Measurements from ENCODE around the gene RCBTB2. TPM values are rescaled to one million over a fixed set of nuclear protein-coding genes. Genes with fewer than 3 reads are reported as not detected.

Gene RCBTB2
- total RNA-seq, 1 donor from 2014 or later = 20.1 TPM

GRCh38 chr13:48532256-48532505 lies 699 bp downstream of the RCBTB2 start:
- no peaks in the 10 kb centered on the region for H3K27me3 ChIP-seq (ENCODE audit: low read depth)
- no peak for TF ChIP-seq CTCF (IDR thresholded peaks at IDR 0.05)
- peak overlapping the region; percentile 76 for H3K4me3 ChIP-seq
- ATAC-seq = peak; percentile 14 to 48
- DNase-seq = no peak
- no peaks in the 10 kb centered on the region for H3K36me3 ChIP-seq
- peaks cover 34% of the 10 kb centered on the region for H3K4me1 ChIP-seq
- intact Hi-C loops (cut with DNase I) = no loop called here
- H3K27ac ChIP-seq = peak overlapping the region; percentile 98
- no peaks in the 10 kb centered on the region for H3K9me3 ChIP-seq

GRCh38 chr13:48531416-48532255 lies 1.2 kb downstream of the RCBTB2 start:
- no peaks in the 10 kb centered on the region for H3K9me3 ChIP-seq
- H3K4me1 ChIP-seq = peaks cover 34% of the 10 kb centered on the region
- peak overlapping the region; percentile 98 for H3K27ac ChIP-seq
- ATAC-seq (peak in 1 of 2 donors; percentile 1), DNase-seq (no peak)
- no peak for TF ChIP-seq CTCF (IDR thresholded peaks at IDR 0.05)
- intact Hi-C loops (cut with DNase I) = no loop called here
- H3K27me3 ChIP-seq (ENCODE audit: low read depth) = no peaks in the 10 kb centered on the region
- H3K4me3 ChIP-seq = peak overlapping the region; percentile 76
- no peaks in the 10 kb centered on the region for H3K36me3 ChIP-seq

- intact Hi-C loops (cut with DNase I) = no loop called here
- H3K4me3 ChIP-seq = no peak overlapping the region
- H3K36me3 ChIP-seq = no peaks in the 10 kb centered on the region
- H3K4me1 ChIP-seq = peaks cover 34% of the 10 kb centered on the region
- no peak for TF ChIP-seq CTCF (IDR thresholded peaks at IDR 0.05)
- no peak overlapping the region for H3K27ac ChIP-seq
- H3K27me3 ChIP-seq (ENCODE audit: low read depth) = no peaks in the 10 kb centered on the region
- no peak for DNase-seq
- H3K9me3 ChIP-seq = no peaks in the 10 kb centered on the region
- no peak for ATAC-seq
Measured at GRCh38 chr13:48530833-48531232, 2.0 kb downstream of the RCBTB2 start.

GRCh38 chr13:48528720-48529119 lies 4.2 kb downstream of the RCBTB2 start:
- Histone ChIP-seq H3K36me3 (no peaks in the 10 kb centered on the region), H3K27me3 (ENCODE audit: low read depth) (no peaks in the 10 kb centered on the region), H3K9me3 (no peaks in the 10 kb centered on the region), H3K27ac (no peak overlapping the region), H3K4me1 (peaks cover 28% of the 10 kb centered on the region), H3K4me3 (no peak overlapping the region)
- ATAC-seq (no peak), DNase-seq (no peak)
- intact Hi-C loops (cut with DNase I) = no loop called here
- TF ChIP-seq CTCF (IDR thresholded peaks at IDR 0.05) = no peak

GRCh38 chr13:48527955-48528354 lies 4.9 kb downstream of the RCBTB2 start:
- intact Hi-C loops (cut with DNase I) = no loop called here
- Histone ChIP-seq H3K36me3 (no peaks in the 10 kb centered on the region), H3K4me1 (peaks cover 20% of the 10 kb centered on the region), H3K27ac (no peak overlapping the region), H3K4me3 (no peak overlapping the region), H3K9me3 (no peaks in the 10 kb centered on the region), H3K27me3 (ENCODE audit: low read depth) (no peaks in the 10 kb centered on the region)
- no peak for TF ChIP-seq CTCF (IDR thresholded peaks at IDR 0.05)
- DNase-seq (no peak), ATAC-seq (no peak)

Data from lower lobe of right lung (tissue), 2 donors.